IMR-90 (cell line): Measurements from ENCODE around the gene OR10A2.

ENCODE experiments used
- CHD1 ChIP-seq: IDR thresholded peaks from 2 replicates; pipeline ENCODE4 v1.6.1; 2012; ENCODE audit warnings: low read depth, low read length, improper control_type of control experiment
- RCOR1 ChIP-seq: IDR thresholded peaks from 2 replicates; pipeline ENCODE4 v1.6.1; 2012; ENCODE audit warnings: mild to moderate bottlenecking, low read length, improper control_type of control experiment; ENCODE audit not compliant: insufficient replicate concordance
- TF ChIP-seq, protein P1 (sequence below): conservative IDR thresholded peaks from 2 replicates; pipeline ENCODE4 v1.5.1; 2012; ENCODE audit warnings: mild to moderate bottlenecking, low read depth, low read length, improper control_type of control experiment

DNA sequence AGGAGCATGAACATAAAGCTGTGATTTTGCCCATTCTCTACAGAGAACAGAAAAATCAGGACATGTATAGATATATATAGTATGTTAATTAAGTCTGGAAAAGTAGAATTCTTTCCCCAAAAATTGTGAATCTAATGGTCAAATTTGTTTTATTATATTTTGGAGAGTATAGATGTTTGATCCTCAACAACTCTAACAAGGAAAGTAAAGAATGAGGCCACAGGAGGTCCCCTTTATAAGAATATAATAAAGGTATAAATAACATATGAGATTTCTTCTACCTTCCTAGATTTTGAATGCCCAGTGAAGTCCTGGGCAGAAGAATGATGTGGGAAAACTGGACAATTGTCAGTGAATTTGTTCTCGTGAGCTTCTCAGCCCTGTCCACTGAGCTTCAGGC is 13.5 kb downstream of the OR10A2 start, which contains the start of gene OR10A4:
- TF ChIP-seq RCOR1 (no peak), CHD1 (no peak)
- TF ChIP-seq, protein P1, sequence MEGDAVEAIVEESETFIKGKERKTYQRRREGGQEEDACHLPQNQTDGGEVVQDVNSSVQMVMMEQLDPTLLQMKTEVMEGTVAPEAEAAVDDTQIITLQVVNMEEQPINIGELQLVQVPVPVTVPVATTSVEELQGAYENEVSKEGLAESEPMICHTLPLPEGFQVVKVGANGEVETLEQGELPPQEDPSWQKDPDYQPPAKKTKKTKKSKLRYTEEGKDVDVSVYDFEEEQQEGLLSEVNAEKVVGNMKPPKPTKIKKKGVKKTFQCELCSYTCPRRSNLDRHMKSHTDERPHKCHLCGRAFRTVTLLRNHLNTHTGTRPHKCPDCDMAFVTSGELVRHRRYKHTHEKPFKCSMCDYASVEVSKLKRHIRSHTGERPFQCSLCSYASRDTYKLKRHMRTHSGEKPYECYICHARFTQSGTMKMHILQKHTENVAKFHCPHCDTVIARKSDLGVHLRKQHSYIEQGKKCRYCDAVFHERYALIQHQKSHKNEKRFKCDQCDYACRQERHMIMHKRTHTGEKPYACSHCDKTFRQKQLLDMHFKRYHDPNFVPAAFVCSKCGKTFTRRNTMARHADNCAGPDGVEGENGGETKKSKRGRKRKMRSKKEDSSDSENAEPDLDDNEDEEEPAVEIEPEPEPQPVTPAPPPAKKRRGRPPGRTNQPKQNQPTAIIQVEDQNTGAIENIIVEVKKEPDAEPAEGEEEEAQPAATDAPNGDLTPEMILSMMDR, result no peak
